ENCODE results near the gene PRTN3.
"Not testable (repeated sequence)": the region's sequence is repeated elsewhere in the genome, so short reads cannot be mapped to it uniquely, and the experiment has no call there.

PRTN3 gene

GRCh38 chr19:843836-844545 is 3.2 kb downstream of the PRTN3 start:
- no peak for DNase-seq (ENCODE audit: extremely low read depth in 1 of 2, low read depth in 1 of 2)

DNA sequence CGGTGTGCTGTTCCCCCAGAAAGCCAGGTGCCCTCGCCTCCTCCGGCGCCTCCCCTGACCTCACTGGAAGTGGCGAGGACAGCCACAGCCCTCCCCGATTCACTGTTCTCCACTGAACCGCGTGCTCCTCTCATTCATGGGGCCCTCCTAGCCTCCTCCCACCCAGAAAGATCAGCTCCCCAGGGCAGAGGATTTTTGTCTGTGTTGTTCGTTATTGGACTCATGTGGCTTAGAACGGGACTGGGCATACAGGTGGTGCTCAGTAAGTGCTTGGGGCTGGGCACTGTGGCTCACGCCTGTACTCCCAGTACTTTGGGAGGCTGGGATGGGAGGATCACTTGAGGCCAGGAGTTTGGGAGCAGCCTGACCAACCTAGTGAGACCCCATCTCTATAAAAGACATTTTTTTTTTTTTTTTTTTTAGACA is 3.8 kb downstream of the PRTN3 start:
- no peak for DNase-seq (ENCODE audit: extremely low read depth in 1 of 2, low read depth in 1 of 2)

DNA sequence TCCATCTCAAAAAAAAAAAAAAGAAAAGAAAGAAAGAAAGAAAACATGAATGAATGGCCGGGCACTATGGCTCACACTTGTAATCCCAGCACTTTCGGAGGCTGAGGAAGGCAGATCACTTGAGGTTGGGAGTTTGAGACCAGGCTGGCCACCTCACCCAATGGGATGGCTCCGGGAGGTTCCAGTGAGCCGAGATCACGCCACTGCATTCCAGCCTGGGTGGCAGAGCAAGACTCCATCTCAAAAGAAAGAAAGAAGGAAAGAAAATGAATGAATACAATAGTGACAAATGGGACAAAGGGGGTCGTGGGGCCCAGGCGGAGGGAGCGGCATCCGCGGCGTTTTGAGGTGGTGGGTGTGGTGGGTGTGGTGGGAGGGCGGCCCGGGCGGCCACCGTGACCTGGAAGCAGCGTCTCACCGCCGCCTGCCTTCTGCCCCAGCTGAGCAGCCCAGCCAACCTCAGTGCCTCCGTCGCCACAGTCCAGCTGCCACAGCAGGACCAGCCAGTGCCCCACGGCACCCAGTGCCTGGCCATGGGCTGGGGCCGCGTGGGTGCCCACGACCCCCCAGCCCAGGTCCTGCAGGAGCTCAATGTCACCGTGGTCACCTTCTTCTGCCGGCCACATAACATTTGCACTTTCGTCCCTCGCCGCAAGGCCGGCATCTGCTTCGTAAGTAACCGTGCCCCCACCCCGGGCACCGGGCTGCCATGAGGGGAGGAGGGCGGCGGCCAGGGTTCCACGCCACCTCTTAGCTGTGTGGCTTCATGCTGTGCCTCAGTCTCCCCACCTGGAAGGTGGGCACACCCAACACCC is 5.1 kb downstream of the PRTN3 start:
- no peak for DNase-seq (ENCODE audit: extremely low read depth in 1 of 2, low read depth in 1 of 2)

- no peak for DNase-seq (ENCODE audit: extremely low read depth in 1 of 2, low read depth in 1 of 2)
Measured at GRCh38 chr19:848386-848921, 7.7 kb downstream of the PRTN3 start.

DNA sequence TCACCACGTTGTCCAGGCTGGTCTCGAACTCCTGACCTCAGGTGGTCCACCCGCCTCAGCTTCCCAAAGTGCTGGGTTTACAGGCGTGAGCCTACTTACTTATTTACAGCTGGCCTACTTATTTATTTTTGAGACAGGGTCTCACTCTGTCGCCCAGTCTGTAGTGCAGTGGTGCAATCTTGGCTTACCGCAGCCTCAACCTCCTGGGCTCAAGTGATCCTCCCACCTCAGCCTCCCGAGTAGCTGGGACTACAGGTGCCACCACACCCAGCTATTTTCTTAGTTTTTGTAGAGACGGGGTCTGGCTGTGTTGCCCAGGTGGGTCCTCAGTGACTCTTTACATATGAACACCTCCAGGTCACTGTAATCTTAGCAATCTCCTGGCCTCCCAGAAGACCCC is 8.4 kb downstream of the PRTN3 start:
- not testable (repeated sequence) for DNase-seq (ENCODE audit: extremely low read depth in 1 of 2, low read depth in 1 of 2)

DNA sequence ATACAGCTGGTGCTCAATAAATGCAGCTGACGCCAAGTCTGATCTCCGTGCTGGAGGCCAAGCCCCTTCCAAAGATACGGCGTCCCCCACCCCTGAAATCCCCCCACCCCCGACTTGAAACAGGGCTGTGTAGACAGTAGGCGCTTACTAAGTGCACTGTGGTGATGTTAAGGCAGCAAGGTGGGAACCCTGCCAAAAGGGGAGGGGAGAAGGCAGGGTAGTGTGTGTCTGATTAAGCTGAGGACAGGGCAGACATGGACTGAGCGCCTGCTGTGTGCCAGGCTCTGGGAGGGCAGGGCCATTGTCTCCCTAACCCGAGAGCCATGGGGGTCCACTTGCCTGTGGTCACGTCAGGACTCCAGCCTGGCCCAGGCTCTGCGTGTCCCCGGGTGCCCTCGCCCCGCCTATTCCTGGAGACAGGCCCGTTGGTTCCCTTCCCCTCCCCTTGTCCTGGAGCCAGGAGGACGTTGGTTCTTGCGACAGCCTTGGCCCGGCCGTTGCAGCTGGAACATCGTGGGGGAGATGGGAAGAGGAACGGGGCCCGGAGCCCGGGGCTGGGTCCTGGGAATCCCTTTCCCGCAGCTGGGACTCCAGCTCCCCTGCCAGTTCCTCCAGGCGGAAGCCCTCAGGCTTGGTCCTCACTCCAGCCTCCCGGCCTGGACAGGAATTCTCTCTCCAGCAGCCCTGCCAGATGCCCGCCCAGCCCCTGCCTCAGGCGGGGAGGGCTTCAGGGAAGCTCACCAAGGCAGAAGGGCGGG is 9.6 kb downstream of the PRTN3 start:
- no peak for DNase-seq (ENCODE audit: extremely low read depth in 1 of 2, low read depth in 1 of 2)

DNA sequence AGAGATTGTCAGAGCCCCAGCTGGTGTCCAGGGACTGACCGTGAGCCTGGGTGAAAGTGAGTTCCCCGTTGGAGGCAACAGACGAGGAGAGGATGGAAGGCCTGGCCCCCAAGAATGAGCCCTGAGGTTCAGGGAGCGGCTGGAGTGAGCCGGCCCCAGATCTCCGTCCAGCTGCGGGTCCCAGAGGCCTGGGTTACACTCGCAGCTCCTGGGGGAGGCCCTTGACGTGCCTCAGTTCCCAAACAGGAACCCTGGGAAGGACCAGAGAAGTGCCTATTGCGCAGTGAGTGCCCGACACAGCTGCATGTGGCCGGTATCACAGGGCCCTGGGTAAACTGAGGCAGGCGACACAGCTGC is 10.2 kb downstream of the PRTN3 start:
- no peak for DNase-seq (ENCODE audit: extremely low read depth in 1 of 2, low read depth in 1 of 2)

DNA sequence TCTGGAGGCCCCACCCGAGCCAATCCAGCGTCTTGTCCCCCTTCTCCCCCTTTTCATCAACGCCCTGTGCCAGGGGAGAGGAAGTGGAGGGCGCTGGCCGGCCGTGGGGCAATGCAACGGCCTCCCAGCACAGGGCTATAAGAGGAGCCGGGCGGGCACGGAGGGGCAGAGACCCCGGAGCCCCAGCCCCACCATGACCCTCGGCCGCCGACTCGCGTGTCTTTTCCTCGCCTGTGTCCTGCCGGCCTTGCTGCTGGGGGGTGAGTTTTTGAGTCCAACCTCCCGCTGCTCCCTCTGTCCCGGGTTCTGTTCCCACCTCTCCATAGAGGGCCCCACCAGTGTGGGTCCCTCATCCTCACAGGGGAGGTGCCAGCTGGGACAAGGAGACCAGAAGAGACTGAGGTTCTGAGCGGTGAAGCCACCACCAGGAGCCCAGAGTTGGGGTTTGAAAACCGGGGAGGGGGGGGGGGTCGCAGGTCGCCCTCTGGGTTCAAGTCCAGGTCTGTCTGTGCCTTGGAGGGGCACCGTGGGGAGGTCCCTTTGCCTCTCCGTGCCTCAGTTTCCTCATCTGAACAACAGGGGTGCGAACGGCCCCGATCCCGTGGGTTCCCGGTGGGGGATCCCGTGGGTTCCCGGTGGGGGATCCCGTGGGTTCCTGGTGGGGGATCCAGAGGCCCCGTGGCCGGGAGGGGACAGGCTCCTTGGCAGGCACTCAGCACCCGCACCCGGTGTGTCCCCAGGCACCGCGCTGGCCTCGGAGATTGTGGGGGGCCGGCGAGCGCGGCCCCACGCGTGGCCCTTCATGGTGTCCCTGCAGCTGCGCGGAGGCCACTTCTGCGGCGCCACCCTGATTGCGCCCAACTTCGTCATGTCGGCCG is 11.6 kb downstream of the PRTN3 start, which contains the start of gene ELANE:
Gene ELANE, plus strand, starts transcription at position 168 of the 878 bp plus-strand sequence. Its CDS starts 26 bp downstream, at position 194.
- no peak for DNase-seq (ENCODE audit: extremely low read depth in 1 of 2, low read depth in 1 of 2)

GRCh38 chr19:853014-853585 is 12.3 kb downstream of the PRTN3 start:
- no peak for DNase-seq (ENCODE audit: extremely low read depth in 1 of 2, low read depth in 1 of 2)

DNA sequence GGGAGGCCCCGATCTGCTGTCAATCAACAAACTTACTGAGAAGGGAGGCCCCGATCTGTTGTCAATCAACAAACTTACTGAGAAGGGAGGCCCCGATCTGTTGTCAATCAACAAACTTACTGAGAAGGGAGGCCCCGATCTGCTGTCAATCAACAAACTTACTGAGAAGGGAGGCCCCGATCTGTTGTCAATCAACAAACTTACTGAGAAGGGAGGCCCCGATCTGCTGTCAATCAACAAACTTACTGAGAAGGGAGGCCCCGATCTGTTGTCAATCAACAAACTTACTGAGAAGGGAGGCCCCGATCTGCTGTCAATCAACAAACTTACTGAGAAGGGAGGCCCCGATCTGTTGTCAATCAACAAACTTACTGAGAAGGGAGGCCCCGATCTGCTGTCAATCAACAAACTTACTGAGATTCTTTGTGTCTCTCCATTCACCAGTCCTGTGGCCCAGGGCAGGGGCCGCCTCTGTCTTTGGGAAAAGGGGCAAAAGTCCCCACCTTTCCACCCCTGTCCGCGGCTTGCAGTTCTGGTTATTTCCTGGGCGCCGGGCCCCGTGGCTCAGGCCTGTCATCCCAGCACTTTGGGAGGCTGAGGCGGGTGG is 12.9 kb downstream of the PRTN3 start:
- not testable (repeated sequence) for DNase-seq (ENCODE audit: extremely low read depth in 1 of 2, low read depth in 1 of 2)

DNA sequence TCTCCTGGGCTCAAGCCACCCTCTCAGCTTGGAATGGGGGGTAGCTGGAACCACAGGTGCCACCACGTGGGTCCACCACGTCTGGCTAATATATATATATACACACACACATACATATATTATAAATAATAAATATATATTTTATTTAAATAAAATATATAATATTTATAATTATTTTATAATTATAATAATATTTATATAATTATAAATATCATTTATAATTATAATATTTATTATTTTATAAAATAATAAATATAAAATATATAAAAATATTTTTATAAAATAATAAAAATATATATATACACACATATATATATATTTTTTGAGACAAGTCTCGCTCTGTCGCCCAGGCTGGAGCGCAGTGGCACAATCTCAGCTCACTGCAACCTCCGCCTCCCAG is 13.8 kb downstream of the PRTN3 start:
- DNase-seq (ENCODE audit: extremely low read depth in 1 of 2, low read depth in 1 of 2): no peak

DNA sequence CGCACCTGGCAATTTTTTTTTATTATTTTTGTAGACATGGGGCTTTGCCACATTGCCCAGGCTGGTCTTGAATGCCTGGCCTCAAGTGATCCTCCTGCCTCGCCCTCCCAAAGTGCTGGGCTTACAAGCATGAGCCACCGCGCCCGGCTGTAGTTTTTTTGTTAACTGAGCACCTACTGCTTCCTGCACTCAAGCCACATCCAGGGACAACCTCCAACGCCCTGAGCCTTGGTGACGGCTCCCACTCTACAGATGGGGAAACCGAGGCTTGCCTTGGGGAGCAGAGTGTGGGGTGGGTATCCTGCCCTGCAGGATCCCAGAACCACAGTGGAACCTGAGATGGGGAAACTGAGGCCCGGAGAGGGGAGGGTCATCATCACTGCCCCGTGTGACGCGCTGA is 14.3 kb downstream of the PRTN3 start:
- DNase-seq (ENCODE audit: extremely low read depth in 1 of 2, low read depth in 1 of 2): no peak

DNA sequence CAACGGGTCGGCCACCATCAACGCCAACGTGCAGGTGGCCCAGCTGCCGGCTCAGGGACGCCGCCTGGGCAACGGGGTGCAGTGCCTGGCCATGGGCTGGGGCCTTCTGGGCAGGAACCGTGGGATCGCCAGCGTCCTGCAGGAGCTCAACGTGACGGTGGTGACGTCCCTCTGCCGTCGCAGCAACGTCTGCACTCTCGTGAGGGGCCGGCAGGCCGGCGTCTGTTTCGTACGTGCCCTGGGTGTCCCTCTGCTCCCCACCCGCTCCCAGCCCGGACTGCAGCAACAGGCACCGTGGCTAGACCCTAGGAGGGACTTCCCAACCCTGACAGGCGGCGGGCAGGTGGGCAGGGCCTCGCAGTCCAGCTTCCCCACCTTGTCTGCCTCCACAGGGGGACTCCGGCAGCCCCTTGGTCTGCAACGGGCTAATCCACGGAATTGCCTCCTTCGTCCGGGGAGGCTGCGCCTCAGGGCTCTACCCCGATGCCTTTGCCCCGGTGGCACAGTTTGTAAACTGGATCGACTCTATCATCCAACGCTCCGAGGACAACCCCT is 14.8 kb downstream of the PRTN3 start:
- no peak for DNase-seq (ENCODE audit: extremely low read depth in 1 of 2, low read depth in 1 of 2)

GRCh38 chr19:858284-858683 is 17.5 kb downstream of the PRTN3 start:
- no peak for DNase-seq (ENCODE audit: extremely low read depth in 1 of 2, low read depth in 1 of 2)

DNA sequence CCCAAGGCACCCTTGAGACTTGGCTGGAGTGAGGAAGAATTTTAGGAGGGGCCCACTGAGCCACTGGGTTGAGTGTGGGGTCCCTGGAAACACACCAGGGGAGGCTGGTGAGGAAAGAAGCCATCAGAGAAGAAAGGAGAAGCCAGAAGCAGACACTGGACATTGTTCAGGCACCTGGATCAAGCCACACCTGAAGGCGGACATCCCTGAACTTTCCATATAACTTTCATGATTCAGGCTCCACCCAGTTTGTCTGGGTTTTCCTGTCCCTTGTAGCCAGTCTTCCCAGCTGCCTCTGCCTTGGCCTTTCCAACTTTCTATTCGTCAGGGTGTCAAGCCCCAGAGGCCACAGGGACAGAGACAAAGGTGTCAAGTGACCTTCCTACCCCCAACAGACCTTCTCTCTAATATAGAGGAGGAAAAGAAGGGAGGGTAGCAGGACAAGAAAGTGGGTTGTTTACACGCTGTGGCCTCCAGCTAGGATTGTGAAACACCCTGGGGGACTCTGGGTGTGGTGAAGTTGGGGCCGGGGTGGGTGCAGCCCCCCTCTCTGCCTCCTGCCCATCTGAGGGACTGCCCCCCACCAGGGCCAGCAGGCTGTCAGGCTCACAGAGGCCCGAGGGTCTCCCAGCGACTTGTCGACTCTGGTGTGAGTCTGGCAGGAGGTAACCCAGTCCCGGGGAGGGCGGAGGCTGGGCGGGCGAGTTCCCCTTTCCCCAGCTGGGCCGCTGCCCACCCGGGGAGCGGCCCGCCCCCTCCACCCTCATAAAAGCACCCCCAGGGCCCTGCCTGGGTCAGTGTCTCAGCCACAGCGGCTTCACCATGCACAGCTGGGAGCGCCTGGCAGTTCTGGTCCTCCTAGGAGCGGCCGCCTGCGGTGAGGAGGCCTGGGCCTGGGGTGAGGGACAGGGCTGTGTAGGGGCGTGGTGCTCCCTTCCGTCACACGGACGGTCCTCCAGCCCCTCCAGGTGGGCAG is 18.4 kb downstream of the PRTN3 start, which contains the start of gene CFD:
Gene CFD, plus strand, starts transcription at position 797 of the 976 bp plus-strand sequence. Its CDS starts 26 bp downstream, at position 823.
- no peak for DNase-seq (ENCODE audit: extremely low read depth in 1 of 2, low read depth in 1 of 2)

DNA sequence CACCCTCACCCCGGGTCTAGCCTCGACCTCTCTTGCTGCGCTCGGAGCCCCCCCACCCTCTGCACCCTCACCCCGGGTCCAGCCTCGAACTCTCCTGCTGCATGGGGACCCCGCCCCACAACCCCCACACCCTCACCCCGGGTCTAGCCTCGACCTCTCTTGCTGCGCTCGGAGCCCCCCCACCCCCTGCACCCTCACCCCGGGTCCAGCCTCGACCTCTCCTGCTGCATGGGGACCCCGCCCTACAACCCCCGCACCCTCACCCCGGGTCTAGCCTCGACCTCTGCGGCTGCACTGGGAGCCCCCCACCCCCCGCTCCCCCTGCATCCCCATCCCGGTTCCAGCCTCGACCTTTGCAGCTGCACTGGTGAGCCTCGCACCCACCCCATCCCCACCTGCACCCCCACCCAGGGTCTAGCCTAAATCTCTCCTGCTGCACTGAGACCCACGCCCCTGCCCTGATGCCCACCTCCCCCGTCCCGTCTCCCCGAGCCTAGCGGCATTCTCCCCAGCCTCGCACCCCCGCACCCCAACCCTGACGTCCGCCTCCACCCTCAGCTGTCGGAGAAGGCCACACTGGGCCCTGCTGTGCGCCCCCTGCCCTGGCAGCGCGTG is 20.4 kb downstream of the PRTN3 start:
- DNase-seq (ENCODE audit: extremely low read depth in 1 of 2, low read depth in 1 of 2): no peak

DNA sequence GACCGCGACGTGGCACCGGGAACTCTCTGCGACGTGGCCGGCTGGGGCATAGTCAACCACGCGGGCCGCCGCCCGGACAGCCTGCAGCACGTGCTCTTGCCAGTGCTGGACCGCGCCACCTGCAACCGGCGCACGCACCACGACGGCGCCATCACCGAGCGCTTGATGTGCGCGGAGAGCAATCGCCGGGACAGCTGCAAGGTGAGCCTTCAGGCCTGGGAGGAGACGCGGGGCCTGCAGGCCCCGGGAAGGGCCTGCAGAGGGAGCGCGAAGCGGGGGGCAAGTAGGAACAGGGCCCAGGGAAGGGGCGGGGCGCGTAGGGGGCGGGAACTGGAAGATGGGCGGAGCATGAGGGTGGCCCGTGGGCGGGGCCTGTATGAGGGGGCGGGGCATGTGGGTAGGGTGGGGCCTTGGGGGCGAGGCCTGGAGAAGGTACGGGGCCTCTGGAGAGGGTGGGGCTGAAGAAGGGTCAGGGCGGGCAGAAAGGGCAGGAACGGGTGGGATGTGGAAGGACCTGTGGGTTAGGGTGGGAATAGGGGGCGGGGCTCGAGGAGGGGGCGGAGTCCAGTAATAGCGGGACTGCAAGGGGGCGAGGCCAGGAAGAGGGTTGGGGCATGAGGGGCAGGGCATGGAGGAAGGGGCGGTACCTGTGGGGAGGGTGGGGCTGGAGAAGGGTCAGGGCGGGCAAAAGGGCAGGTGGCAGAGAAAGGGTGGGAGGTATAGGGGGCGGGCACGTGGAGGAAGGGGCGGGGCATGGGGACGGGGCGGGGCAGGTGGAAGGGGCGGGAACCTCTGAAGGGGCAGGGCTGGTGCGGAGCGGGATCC is 21.2 kb downstream of the PRTN3 start:
- peak; percentile 35 to 62 for DNase-seq (ENCODE audit: extremely low read depth in 1 of 2, low read depth in 1 of 2)

All from activated CD8-positive, alpha-beta memory T cell treated with anti-CD3 and anti-CD28 coated beads for 1 hour (primary cell).